K562 (cell line): ENCODE measurements around the gene PCSK5. TPM values are rescaled to one million over a fixed set of nuclear protein-coding genes. Genes with fewer than 3 reads are reported as not detected.

Source experiments
- ATAC-seq: fragments of 200-7000 bp; cut with Tn5 transposase; 3 replicates; pipeline ENCODE4 v1.9.1; 2020; ENCODE audit warnings: moderate library complexity
- BruUV-seq: library from RNA; stranded (reverse); fragments of 400-500 nt; replicated peaks from 2 replicates; lab custom pipeline; 2021; lab: Mats Ljungman, UMichigan
- CTCF ChIA-PET: fragments of 300-600 bp; formaldehyde crosslinking; extraction: SDS; loops from one replicate; lab custom pipeline; 2021; ENCODE audit warnings: low intra/inter-chr PET ratio; lab: Yijun Ruan, JAX
- POLR2A ChIA-PET: fragments of 300-600, 350-650 bp; sonication (Branson Sonifier 250); formaldehyde crosslinking; extraction: SDS; loops from one replicate; lab custom pipeline; 2021; ENCODE audit warnings: antibody characterized with exemption, inconsistent platforms; lab: Yijun Ruan, JAX
- DNase-seq, 4 experiments: peaks; one replicate each; pipeline versions ENCODE4 v3.0.0 to v3.0.0-alpha.2; 2011 to 2018; ENCODE audit warnings: low spot score in 3 of 4, mixed read lengths in 3 of 4; ENCODE audit errors: extremely low read depth in 1 of 4
- FAIRE-seq: peaks from 2 replicates; lab custom pipeline; 2011; peaks lifted over from hg19 to GRCh38; lab: Jason Lieb, UNC
- H2AFZ ChIP-seq: 2 replicates; pipeline ENCODE4 v1.6.0; 2011; ENCODE audit warnings: low read depth, low read length, control low read depth, inconsistent platforms
- H3K27ac ChIP-seq: fragments of 200-600 bp; 3 replicates; pipeline ENCODE4 v1.8.0; 2011; ENCODE audit warnings: low read depth, mild to moderate bottlenecking, control low read depth, inconsistent platforms, low read length, moderate library complexity, mixed read lengths; ENCODE audit errors: extremely low read depth
- H3K27me3 ChIP-seq, 2 experiments: fragments of 300-600 bp in 1 of 2; 2 replicates in 1 of 2; 3 replicates in 1 of 2; pipeline versions ENCODE4 v1.6.0 to v1.8.0; 2011; ENCODE audit warnings: inconsistent platforms in 2 of 2, low read length in 2 of 2, mild to moderate bottlenecking in 1 of 2, mixed read lengths in 1 of 2, moderate library complexity in 1 of 2; ENCODE audit not compliant: control insufficient read depth in 2 of 2, insufficient read depth in 2 of 2
- H3K36me3 ChIP-seq: fragments of 300-600 bp; 3 replicates; pipeline ENCODE4 v1.8.0; 2011; ENCODE audit warnings: mild to moderate bottlenecking, low read length, inconsistent platforms; ENCODE audit not compliant: control insufficient read depth, insufficient read depth
- H3K4me1 ChIP-seq, 2 experiments: fragments of 200-600 bp in 1 of 2; replicated peaks in 1 of 2; 2 replicates in 1 of 2; 3 replicates in 1 of 2; pipeline versions ENCODE4 v1.5.1 to v1.8.0; 2011; ENCODE audit warnings: inconsistent platforms in 2 of 2, low read length in 2 of 2, mild to moderate bottlenecking in 1 of 2, mixed read lengths in 1 of 2, moderate library complexity in 1 of 2; ENCODE audit not compliant: control insufficient read depth in 2 of 2, insufficient read depth in 2 of 2
- H3K4me2 ChIP-seq: 2 replicates; pipeline ENCODE4 v1.6.1; 2011; ENCODE audit warnings: low read length, control low read depth, inconsistent platforms, mixed read lengths; ENCODE audit not compliant: insufficient read depth
- H3K4me3 ChIP-seq: fragments of 200-600 bp; sonication (generic), shearing (Covaris generic); 2 replicates; pipeline ENCODE4 v1.5.1; 2016; ENCODE audit warnings: control low read depth, inconsistent platforms
- H3K79me2 ChIP-seq: fragments of 200-600 bp; 3 replicates; pipeline ENCODE4 v1.8.0; 2011; ENCODE audit warnings: low read length, inconsistent platforms; ENCODE audit not compliant: control insufficient read depth, insufficient read depth
- H3K9ac ChIP-seq, 2 experiments: 2 replicates each; pipeline versions ENCODE4 v1.6.0 to v1.6.1; 2011; ENCODE audit warnings: low read depth in 2 of 2, low read length in 2 of 2, control low read depth in 1 of 2, inconsistent platforms in 1 of 2, mild to moderate bottlenecking in 1 of 2, mixed read lengths in 1 of 2; ENCODE audit not compliant: insufficient read depth in 1 of 2
- H3K9me1 ChIP-seq: one replicate; pipeline ENCODE4 v1.6.0; 2011; ENCODE audit warnings: inconsistent platforms, mild to moderate bottlenecking, low read length, moderate library complexity; ENCODE audit not compliant: control insufficient read depth, insufficient read depth
- H3K9me3 ChIP-seq: replicated peaks from 2 replicates; pipeline ENCODE4 v1.5.1; 2011; ENCODE audit warnings: low read depth, low read length, inconsistent platforms; ENCODE audit not compliant: control insufficient read depth, insufficient read depth
- H4K20me1 ChIP-seq: replicated peaks from 2 replicates; pipeline ENCODE4 v1.6.1; 2011; ENCODE audit warnings: low read length, inconsistent platforms, mixed read lengths; ENCODE audit not compliant: control insufficient read depth, insufficient read depth
- ILK ChIP-seq: fragments of 450-650 bp; IDR thresholded peaks from 2 replicates; pipeline ENCODE4 v1.6.1; 2016; ENCODE audit warnings: missing genetic modification characterization, low read depth, mild to moderate bottlenecking, missing compliant biosample characterization, moderate library complexity, borderline replicate concordance
- NR3C1 ChIP-seq: sonication (generic); formaldehyde crosslinking; IDR thresholded peaks from 2 replicates; pipeline ENCODE4 v1.8.1; 2022; ENCODE audit warnings: missing genetic modification reagents
- POLR2AphosphoS2 ChIP-seq: IDR thresholded peaks from 2 replicates; pipeline ENCODE4 v1.6.1; 2012; ENCODE audit warnings: low read length, improper control_type of control experiment
- SNRNP70 ChIP-seq: fragments of 200-400 bp; formaldehyde crosslinking; optimal IDR thresholded peaks from 2 replicates; pipeline ENCODE3; 2017; ENCODE audit warnings: low read depth, low read length
- STAT5A ChIP-seq: IDR thresholded peaks from 2 replicates; pipeline ENCODE4 v1.6.1; 2012; ENCODE audit warnings: low read length, inconsistent platforms, borderline replicate concordance
- ZNF133 ChIP-seq: fragments of 250-450 bp; sonication (Bioruptor Pico); IDR thresholded peaks from 2 replicates; pipeline ENCODE4 v1.4.0; 2020; ENCODE audit warnings: mild to moderate bottlenecking
- ZNF212 ChIP-seq: fragments of 450-650 bp; formaldehyde crosslinking; IDR thresholded peaks from 2 replicates; pipeline ENCODE4 v1.4.0; 2020; ENCODE audit warnings: mild to moderate bottlenecking
- ZNF311 ChIP-seq: fragments of 250-450 bp; sonication (Bioruptor Pico); IDR thresholded peaks from 2 replicates; pipeline ENCODE4 v1.4.0; 2020; ENCODE audit warnings: mild to moderate bottlenecking, moderate library complexity
- in situ Hi-C: fragments of 300-500 bp; cut with MboI; formaldehyde crosslinking; loops from 4 replicates; pipeline ENCODE4 v1.15.0; 2018; ENCODE audit warnings: inconsistent platforms, mixed read lengths
- intact Hi-C: fragments of 100-400 bp; cut with micrococcal nuclease; formaldehyde crosslinking; loops from 2 replicates; pipeline ENCODE4 v1.14.2; 2022
- polyA plus RNA-seq, 8 experiments: library from polyadenylated mRNA; depleted of rRNA in 4 of 8; stranded (reverse) in 5 of 8; unstranded in 3 of 8; fragments of >200 nt; fragmentation: Nextera tagmentation in 2 of 8; fragmentation: Illumina TruSeq in 1 of 8; extraction: Ambion mirVana in 2 of 8; extraction: Trizol in 1 of 8; gene quantifications; 2 replicates each; pipeline versions ENCODE4 v1.2.1 to v1.2.3, GENCODE V29; 2011 to 2014; ENCODE audit warnings: inconsistent platforms in 1 of 8, missing spikeins in 1 of 8
- total RNA-seq, 7 experiments: library from RNA; depleted of rRNA in 6 of 7; stranded (reverse); fragments of >200 nt in 6 of 7; fragmentation: Illumina TruSeq in 2 of 7; extraction: Trizol in 2 of 7; gene quantifications; 2 replicates each; pipeline versions ENCODE4 v1.2.1 to v1.2.3, GENCODE V29; 2011 to 2021; ENCODE audit warnings: low replicate concordance in 1 of 7
- TF ChIP-seq, protein P1 (sequence below), 2 experiments: fragments of 450-650 bp; IDR thresholded peaks; 2 replicates each; pipeline ENCODE4 v1.6.1; 2016; ENCODE audit warnings: mild to moderate bottlenecking in 2 of 2, borderline replicate concordance in 1 of 2, low read depth in 1 of 2, moderate library complexity in 1 of 2
- TF ChIP-seq, protein P2 (sequence below): fragments of 450-650 bp; IDR thresholded peaks from 2 replicates; pipeline ENCODE4 v1.6.1; 2016; ENCODE audit warnings: low read depth, mild to moderate bottlenecking, moderate library complexity
- TF ChIP-seq, protein P3 (sequence below): fragments of 450-650 bp; formaldehyde crosslinking; IDR thresholded peaks from 2 replicates; pipeline ENCODE4 v1.4.0; 2020; ENCODE audit warnings: mild to moderate bottlenecking, moderate library complexity
- TF ChIP-seq, protein P4 (sequence below): fragments of 250-450 bp; sonication (Bioruptor Pico); IDR thresholded peaks from 2 replicates; pipeline ENCODE4 v1.4.0; 2020

Gene PCSK5
- total and polyA plus RNA-seq, 9 of the 15 experiments (the other 6 are each of a cell fraction or from before 2014, with no cell fraction given), result not detected

DNA sequence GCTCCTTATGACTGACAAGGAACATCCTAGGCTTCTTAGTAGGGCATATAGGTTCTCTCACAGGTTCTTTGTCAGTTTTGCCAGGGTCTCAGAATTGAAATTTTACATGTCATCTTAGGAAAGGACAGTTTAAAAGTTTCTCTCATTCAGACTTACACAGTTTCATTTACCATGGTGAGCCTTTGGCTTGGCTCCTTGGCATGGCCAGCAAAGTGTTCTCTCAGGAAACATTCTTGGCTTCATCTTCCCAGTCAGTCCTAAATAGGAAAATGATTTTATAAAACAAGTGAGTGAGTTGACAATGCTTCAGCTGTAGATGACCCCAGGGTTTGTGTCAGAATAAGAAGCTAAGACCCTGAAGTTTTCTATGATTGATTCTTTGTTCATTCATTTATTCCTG is 191.6 kb downstream of the PCSK5 start:
- ChIA-PET CTCF (no interaction called here), POLR2A (no interaction called here)
- no peak for FAIRE-seq
- TF ChIP-seq STAT5A, result no peak
- TF ChIP-seq, protein P1, sequence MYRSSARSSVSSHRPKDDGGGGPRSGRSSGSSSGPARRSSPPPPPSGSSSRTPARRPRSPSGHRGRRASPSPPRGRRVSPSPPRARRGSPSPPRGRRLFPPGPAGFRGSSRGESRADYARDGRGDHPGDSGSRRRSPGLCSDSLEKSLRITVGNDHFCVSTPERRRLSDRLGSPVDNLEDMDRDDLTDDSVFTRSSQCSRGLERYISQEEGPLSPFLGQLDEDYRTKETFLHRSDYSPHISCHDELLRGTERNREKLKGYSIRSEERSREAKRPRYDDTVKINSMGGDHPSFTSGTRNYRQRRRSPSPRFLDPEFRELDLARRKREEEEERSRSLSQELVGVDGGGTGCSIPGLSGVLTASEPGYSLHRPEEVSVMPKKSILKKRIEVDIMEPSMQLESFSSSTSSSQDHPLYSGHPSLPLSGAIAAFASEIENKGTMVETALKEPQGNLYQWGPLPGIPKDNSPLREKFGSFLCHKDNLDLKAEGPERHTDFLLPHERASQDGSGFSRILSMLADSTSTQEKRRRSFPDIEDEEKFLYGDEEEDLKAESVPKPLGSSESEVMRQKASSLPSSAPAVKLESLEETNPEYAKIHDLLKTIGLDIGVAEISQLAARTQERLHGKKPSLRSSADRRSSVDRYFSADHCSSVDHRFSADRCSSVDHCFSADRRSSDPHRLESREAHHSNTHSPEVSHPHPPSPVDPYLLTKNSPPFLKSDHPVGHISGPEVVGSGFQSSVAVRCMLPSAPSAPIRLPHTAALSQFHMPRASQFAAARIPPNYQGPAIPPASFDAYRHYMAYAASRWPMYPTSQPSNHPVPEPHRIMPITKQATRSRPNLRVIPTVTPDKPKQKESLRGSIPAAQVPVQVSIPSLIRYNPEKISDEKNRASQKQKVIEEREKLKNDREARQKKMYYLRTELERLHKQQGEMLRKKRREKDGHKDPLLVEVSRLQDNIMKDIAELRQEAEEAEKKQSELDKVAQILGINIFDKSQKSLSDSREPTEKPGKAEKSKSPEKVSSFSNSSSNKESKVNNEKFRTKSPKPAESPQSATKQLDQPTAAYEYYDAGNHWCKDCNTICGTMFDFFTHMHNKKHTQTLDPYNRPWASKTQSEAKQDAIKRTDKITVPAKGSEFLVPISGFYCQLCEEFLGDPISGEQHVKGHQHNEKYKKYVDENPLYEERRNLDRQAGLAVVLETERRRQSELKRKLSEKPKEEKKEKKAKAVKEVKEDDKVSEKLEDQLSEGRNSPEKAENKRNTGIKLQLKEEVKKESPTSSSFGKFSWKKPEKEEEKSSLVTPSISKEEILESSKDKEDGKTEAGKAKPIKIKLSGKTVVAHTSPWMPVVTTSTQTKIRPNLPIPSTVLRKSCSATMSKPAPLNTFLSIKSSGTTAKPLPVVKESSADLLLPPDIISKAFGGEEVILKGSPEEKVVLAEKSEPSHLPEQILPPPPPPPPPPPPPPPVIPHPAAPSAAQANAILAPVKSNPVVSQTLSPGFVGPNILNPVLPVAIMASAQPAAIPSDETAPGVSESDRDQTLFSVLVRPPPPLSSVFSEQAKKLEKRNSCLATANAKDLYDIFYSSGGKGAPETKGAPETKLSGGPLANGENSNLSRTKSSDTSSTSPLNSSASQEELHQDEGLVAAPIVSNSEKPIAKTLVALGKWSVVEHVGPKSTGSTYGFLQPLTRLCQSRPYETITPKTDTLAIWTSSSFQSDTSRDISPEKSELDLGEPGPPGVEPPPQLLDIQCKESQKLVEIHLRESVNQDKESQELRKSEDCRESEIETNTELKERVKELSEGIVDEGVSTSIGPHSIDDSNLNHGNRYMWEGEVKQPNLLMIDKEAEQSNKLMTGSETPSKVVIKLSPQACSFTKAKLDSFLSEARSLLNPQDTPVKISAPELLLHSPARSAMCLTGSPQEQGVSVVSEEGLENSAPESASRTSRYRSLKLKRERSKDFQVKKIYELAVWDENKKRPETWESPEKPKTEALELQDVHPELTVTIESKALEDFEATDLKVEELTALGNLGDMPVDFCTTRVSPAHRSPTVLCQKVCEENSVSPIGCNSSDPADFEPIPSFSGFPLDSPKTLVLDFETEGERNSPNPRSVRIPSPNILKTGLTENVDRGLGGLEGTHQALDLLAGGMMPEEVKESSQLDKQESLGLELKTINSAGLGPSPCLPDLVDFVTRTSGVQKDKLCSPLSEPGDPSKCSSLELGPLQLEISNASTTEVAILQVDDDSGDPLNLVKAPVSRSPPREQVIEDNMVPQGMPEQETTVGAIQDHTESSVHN (IDR thresholded peaks at IDR 0.05; ENCODE audit: borderline replicate concordance in 1 of 2, low read depth in 1 of 2), result no peak
- TF ChIP-seq, protein P2, sequence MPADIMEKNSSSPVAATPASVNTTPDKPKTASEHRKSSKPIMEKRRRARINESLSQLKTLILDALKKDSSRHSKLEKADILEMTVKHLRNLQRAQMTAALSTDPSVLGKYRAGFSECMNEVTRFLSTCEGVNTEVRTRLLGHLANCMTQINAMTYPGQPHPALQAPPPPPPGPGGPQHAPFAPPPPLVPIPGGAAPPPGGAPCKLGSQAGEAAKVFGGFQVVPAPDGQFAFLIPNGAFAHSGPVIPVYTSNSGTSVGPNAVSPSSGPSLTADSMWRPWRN, result no peak
- TF ChIP-seq, protein P3, sequence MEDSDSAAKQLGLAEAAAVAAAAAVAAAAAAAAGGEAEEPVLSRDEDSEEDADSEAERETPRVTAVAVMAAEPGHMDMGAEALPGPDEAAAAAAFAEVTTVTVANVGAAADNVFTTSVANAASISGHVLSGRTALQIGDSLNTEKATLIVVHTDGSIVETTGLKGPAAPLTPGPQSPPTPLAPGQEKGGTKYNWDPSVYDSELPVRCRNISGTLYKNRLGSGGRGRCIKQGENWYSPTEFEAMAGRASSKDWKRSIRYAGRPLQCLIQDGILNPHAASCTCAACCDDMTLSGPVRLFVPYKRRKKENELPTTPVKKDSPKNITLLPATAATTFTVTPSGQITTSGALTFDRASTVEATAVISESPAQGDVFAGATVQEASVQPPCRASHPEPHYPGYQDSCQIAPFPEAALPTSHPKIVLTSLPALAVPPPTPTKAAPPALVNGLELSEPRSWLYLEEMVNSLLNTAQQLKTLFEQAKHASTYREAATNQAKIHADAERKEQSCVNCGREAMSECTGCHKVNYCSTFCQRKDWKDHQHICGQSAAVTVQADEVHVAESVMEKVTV (CRISPR knock-in tag), result no peak
- TF ChIP-seq, protein P4, sequence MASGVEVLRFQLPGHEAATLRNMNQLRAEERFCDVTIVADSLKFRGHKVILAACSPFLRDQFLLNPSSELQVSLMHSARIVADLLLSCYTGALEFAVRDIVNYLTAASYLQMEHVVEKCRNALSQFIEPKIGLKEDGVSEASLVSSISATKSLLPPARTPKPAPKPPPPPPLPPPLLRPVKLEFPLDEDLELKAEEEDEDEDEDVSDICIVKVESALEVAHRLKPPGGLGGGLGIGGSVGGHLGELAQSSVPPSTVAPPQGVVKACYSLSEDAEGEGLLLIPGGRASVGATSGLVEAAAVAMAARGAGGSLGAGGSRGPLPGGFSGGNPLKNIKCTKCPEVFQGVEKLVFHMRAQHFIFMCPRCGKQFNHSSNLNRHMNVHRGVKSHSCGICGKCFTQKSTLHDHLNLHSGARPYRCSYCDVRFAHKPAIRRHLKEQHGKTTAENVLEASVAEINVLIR (CRISPR knock-in tag), result no peak
- no peak for TF ChIP-seq ILK (tag)
- no peak for TF ChIP-seq ZNF212 (CRISPR knock-in tag)
- TF ChIP-seq SNRNP70, result no peak
- TF ChIP-seq ZNF311 (CRISPR knock-in tag), result no peak
- TF ChIP-seq POLR2AphosphoS2, result no peak
- no peak for TF ChIP-seq NR3C1 (CRISPR knock-in tag)
- TF ChIP-seq ZNF133 (CRISPR knock-in tag), result no peak

More for the DNA sequence above, 191.6 kb downstream of the PCSK5 start:
- in situ Hi-C loops, result no loop called here
- no peaks in the 10 kb centered on the region for H3K79me2 ChIP-seq
- no peak overlapping the region for H3K27ac ChIP-seq
- no peak overlapping the region for H3K9ac ChIP-seq
- no peak overlapping the region for H2AFZ ChIP-seq
- DNase-seq (no peak), ATAC-seq (no peak)
- H3K36me3 ChIP-seq, result no peaks in the 10 kb centered on the region
- H3K4me3 ChIP-seq, result no peak overlapping the region
- no peaks in the 10 kb centered on the region for H3K27me3 ChIP-seq
- H3K4me2 ChIP-seq, result no peak overlapping the region
- no TSS peak for BruUV-seq
- intact Hi-C loops, result no loop called here
- no peaks in the 10 kb centered on the region for H3K4me1 ChIP-seq
- no peaks in the 10 kb centered on the region for H4K20me1 ChIP-seq
- no peaks in the 10 kb centered on the region for H3K9me1 ChIP-seq
- no peaks in the 10 kb centered on the region for H3K9me3 ChIP-seq
